Muscle layer of duodenum (tissue), 2 donors: ENCODE results near the gene RIPOR2.
A peak's percentile ranks its signal among the peaks of the same experiment; 100 is the strongest.
"Not testable (repeated sequence)": the region's sequence is repeated elsewhere in the genome, so short reads cannot be mapped to it uniquely, and the experiment has no call there.

Experiments
- H3K27ac ChIP-seq: one replicate; pipeline ENCODE4 v1.7.0; 2013; ENCODE audit warnings: mild to moderate bottlenecking, low read length
- H3K27me3 ChIP-seq: one replicate; pipeline ENCODE4 v1.7.0; 2013; ENCODE audit warnings: low read depth, mild to moderate bottlenecking, control low read depth, low read length
- H3K36me3 ChIP-seq, 2 donors: one replicate each; pipeline ENCODE4 v1.7.0; 2013; ENCODE audit warnings: low read length in 2 of 2, control low read depth in 1 of 2, mild to moderate bottlenecking in 1 of 2; ENCODE audit not compliant: insufficient read depth in 2 of 2, control insufficient read depth in 1 of 2
- H3K4me1 ChIP-seq, 2 donors: one replicate each; pipeline ENCODE4 v1.7.0; 2013; ENCODE audit warnings: low read length in 2 of 2, mild to moderate bottlenecking in 2 of 2, control low read depth in 1 of 2, moderate library complexity in 1 of 2; ENCODE audit not compliant: insufficient read depth in 2 of 2, control insufficient read depth in 1 of 2
- H3K4me3 ChIP-seq, 2 donors: one replicate each; pipeline ENCODE4 v1.7.0; 2013; ENCODE audit warnings: low read length in 2 of 2, low read depth in 1 of 2, mild to moderate bottlenecking in 1 of 2
- H3K9me3 ChIP-seq, 2 donors: one replicate each; pipeline ENCODE4 v1.7.0; 2013; ENCODE audit warnings: low read length in 2 of 2, control low read depth in 1 of 2, mild to moderate bottlenecking in 1 of 2; ENCODE audit not compliant: control insufficient read depth in 1 of 2
- donor health status: healthy.

Gene RIPOR2

GRCh38 chr6:24950218-24950941, 14.6 kb upstream of the RIPOR2 start:
- no peaks in the 10 kb centered on the region for H3K36me3 ChIP-seq
- no peak overlapping the region for H3K27ac ChIP-seq
- H3K9me3 ChIP-seq: no peaks in the 10 kb centered on the region
- no peak overlapping the region for H3K4me3 ChIP-seq
- H3K27me3 ChIP-seq: no peaks in the 10 kb centered on the region
- H3K4me1 ChIP-seq: peaks cover 5 to 8% of the 10 kb centered on the region in 2 donors

- H3K36me3 ChIP-seq: no peaks in the 10 kb centered on the region
- H3K4me1 ChIP-seq: peaks cover 5 to 8% of the 10 kb centered on the region in 2 donors
- peaks cover 2 to 7% of the 10 kb centered on the region in 2 donors for H3K9me3 ChIP-seq
- H3K27ac ChIP-seq: no peak overlapping the region
- H3K27me3 ChIP-seq: no peaks in the 10 kb centered on the region
- no peak overlapping the region for H3K4me3 ChIP-seq
These were observed 13.3 kb upstream of the RIPOR2 start for GRCh38 chr6:24949020-24949569.

GRCh38 chr6:24948261-24948660, 12.5 kb upstream of the RIPOR2 start:
- not testable (repeated sequence) for H3K4me1 ChIP-seq, H3K27ac ChIP-seq, H3K4me3 ChIP-seq, H3K36me3 ChIP-seq, H3K27me3 ChIP-seq, H3K9me3 ChIP-seq

- no peaks in the 10 kb centered on the region for H3K27me3 ChIP-seq
- peaks cover 4 to 10% of the 10 kb centered on the region in 2 donors for H3K9me3 ChIP-seq
- no peak overlapping the region for H3K4me3 ChIP-seq
- peaks cover 5 to 8% of the 10 kb centered on the region in 2 donors for H3K4me1 ChIP-seq
- no peak overlapping the region for H3K27ac ChIP-seq
- H3K36me3 ChIP-seq: no peaks in the 10 kb centered on the region
These were observed 11.9 kb upstream of the RIPOR2 start for GRCh38 chr6:24947636-24948035.

GRCh38 chr6:24945054-24945453, 9.3 kb upstream of the RIPOR2 start:
- H3K27ac ChIP-seq: no peak overlapping the region
- H3K9me3 ChIP-seq: peaks cover 4 to 10% of the 10 kb centered on the region in 2 donors
- H3K36me3 ChIP-seq: no peaks in the 10 kb centered on the region
- no peaks in the 10 kb centered on the region for H3K4me1 ChIP-seq
- H3K27me3 ChIP-seq: no peaks in the 10 kb centered on the region
- no peak overlapping the region for H3K4me3 ChIP-seq

- Histone ChIP-seq H3K36me3 (no peaks in the 10 kb centered on the region), H3K9me3 (peaks cover 4 to 10% of the 10 kb centered on the region in 2 donors), H3K4me3 (no peak overlapping the region), H3K27me3 (no peaks in the 10 kb centered on the region), H3K4me1 (no peaks in the 10 kb centered on the region), H3K27ac (no peak overlapping the region)
These were observed 8.0 kb upstream of the RIPOR2 start for GRCh38 chr6:24943774-24944173.

GRCh38 chr6:24940311-24940917, 4.7 kb upstream of the RIPOR2 start:
- H3K9me3 ChIP-seq: peaks cover 4 to 10% of the 10 kb centered on the region in 2 donors
- H3K27me3 ChIP-seq: no peaks in the 10 kb centered on the region
- no peak overlapping the region for H3K4me3 ChIP-seq
- H3K36me3 ChIP-seq: no peaks in the 10 kb centered on the region
- no peaks in the 10 kb centered on the region for H3K4me1 ChIP-seq
- H3K27ac ChIP-seq: no peak overlapping the region

GRCh38 chr6:24936641-24937317, 1.0 kb upstream of the RIPOR2 start:
- H3K27me3 ChIP-seq: no peaks in the 10 kb centered on the region
- H3K4me3 ChIP-seq: no peak overlapping the region
- H3K36me3 ChIP-seq: no peaks in the 10 kb centered on the region
- H3K27ac ChIP-seq: no peak overlapping the region
- H3K9me3 ChIP-seq: no peaks in the 10 kb centered on the region
- peaks cover 0 to 5% of the 10 kb centered on the region in 2 donors for H3K4me1 ChIP-seq

GRCh38 chr6:24933868-24934401, 1.8 kb downstream of the RIPOR2 start:
- Histone ChIP-seq H3K27me3 (no peaks in the 10 kb centered on the region), H3K27ac (no peak overlapping the region), H3K4me1 (peaks cover 0 to 32% of the 10 kb centered on the region in 2 donors), H3K4me3 (peak overlapping the region; percentile 8 to 23), H3K9me3 (no peaks in the 10 kb centered on the region), H3K36me3 (no peaks in the 10 kb centered on the region)

- H3K36me3 ChIP-seq: no peaks in the 10 kb centered on the region
- peaks cover 0 to 37% of the 10 kb centered on the region in 2 donors for H3K4me1 ChIP-seq
- no peaks in the 10 kb centered on the region for H3K9me3 ChIP-seq
- peak overlapping the region; percentile 8 to 23 for H3K4me3 ChIP-seq
- H3K27me3 ChIP-seq: no peaks in the 10 kb centered on the region
- no peak overlapping the region for H3K27ac ChIP-seq
These were observed 2.5 kb downstream of the RIPOR2 start for GRCh38 chr6:24933266-24933665.

- H3K4me1 ChIP-seq: peaks cover 0 to 37% of the 10 kb centered on the region in 2 donors
- no peaks in the 10 kb centered on the region for H3K9me3 ChIP-seq
- H3K27ac ChIP-seq: no peak overlapping the region
- no peaks in the 10 kb centered on the region for H3K36me3 ChIP-seq
- H3K4me3 ChIP-seq: no peak overlapping the region
- H3K27me3 ChIP-seq: no peaks in the 10 kb centered on the region
These were observed 2.9 kb downstream of the RIPOR2 start for GRCh38 chr6:24932832-24933231.
